Right ventricle myocardium inferior (tissue), 1 donor: Measurements from ENCODE around the gene BAG3. TPM values are rescaled to one million over a fixed set of nuclear protein-coding genes. Genes with fewer than 3 reads are reported as not detected.
"Not testable (repeated sequence)": the region's sequence is repeated elsewhere in the genome, so short reads cannot be mapped to it uniquely, and the experiment has no call there.

Experiments used
- ATAC-seq: fragments of 200-7000 bp; cut with Tn5 transposase; one replicate; pipeline ENCODE4 v1.9.1; 2020; ENCODE audit warnings: mild to moderate bottlenecking, moderate library complexity
- DNase-seq: peaks from one replicate; pipeline ENCODE4 v3.0.0; 2021; ENCODE audit errors: missing footprints
- intact Hi-C: fragments of 100-400 bp; cut with DNase I; formaldehyde crosslinking; loops from one replicate; pipeline ENCODE4 v1.11.0; 2022
- total RNA-seq: library from RNA; stranded (reverse); fragmentation: NEBNext Ultra II Directional; extraction: Animal tissue kit (Norgen Biotek cat#: 25700); gene quantifications from one replicate; pipeline ENCODE4 v1.2.1, GENCODE V29; 2021
- donor health status: DM: no; HTN: yes; CAD: no; lungs with severe emphysema.

Gene BAG3
- total RNA-seq, 1 donor from 2014 or later: 152 TPM

- no peak for ATAC-seq
- no peak for DNase-seq
- intact Hi-C loops: no loop called here
Observed at GRCh38 chr10:119679480-119679829, 28.3 kb downstream of the BAG3 start.

- ATAC-seq (no peak), DNase-seq (no peak)
- intact Hi-C loops: no loop called here
Observed at GRCh38 chr10:119680050-119680449, 28.9 kb downstream of the BAG3 start.

GRCh38 chr10:119680650-119681081 is 29.5 kb downstream of the BAG3 start:
- no peak for DNase-seq
- ATAC-seq: peak; percentile 75
- intact Hi-C loops: no loop called here

GRCh38 chr10:119686465-119687191 is 35.4 kb downstream of the BAG3 start:
- DNase-seq: peak; percentile 89
- peak; percentile 85 for ATAC-seq
- intact Hi-C loops: loop anchor here (1.0 to 5.0 kb wide), 3 partner anchors 38 to 173 kb away; no protein-coding TSS in a partner anchor

DNA sequence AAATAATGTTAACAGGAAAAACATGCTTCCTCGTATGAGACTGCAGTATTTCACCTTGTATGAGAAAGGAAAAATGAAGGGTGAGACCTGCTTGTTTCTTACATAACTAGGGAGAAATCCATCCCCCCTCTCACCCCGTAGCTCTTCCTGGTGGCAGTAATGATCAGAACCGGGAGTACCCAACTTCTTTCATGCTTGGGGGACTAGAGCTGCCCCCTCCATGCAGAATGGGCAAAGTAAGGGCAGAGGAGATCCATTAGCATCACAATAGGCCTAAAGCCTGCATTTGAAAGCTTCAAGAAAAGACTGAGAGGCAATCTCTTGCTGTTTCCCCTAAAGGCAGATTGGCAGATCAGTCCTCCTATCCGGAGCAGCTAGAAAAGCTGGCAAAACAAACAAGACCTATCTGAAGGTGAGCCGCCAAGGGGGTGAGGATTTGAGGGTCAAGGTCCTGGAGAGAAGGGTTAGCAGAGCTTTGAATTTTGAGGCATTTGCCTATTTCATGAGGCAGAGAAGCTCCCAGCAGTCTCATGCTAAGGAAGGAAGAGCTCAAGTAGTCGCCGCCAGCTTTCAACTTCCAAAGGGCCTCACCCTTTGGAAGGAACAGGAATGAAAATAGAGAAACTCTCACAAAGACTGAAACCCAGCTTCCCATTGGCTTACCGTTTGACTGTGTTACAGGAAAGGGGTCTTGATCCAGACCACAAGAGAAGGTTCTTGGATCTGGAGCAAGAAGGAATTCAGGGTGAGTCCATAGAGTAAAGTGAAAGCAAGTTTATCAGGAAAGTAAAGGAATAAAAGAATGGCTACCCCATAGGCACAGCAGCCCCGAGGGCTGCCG is 36.2 kb downstream of the BAG3 start:
- ATAC-seq: no peak
- intact Hi-C loops: loop anchor here (2.0 to 5.0 kb wide), 2 partner anchors 37 to 80 kb away; no protein-coding TSS in a partner anchor
- DNase-seq: no peak

GRCh38 chr10:119688033-119688508 is 36.9 kb downstream of the BAG3 start:
- no peak for DNase-seq
- ATAC-seq: no peak
- intact Hi-C loops: loop anchor here (5.0 kb wide), 1 partner anchor 81 kb away; no protein-coding TSS in a partner anchor

DNA sequence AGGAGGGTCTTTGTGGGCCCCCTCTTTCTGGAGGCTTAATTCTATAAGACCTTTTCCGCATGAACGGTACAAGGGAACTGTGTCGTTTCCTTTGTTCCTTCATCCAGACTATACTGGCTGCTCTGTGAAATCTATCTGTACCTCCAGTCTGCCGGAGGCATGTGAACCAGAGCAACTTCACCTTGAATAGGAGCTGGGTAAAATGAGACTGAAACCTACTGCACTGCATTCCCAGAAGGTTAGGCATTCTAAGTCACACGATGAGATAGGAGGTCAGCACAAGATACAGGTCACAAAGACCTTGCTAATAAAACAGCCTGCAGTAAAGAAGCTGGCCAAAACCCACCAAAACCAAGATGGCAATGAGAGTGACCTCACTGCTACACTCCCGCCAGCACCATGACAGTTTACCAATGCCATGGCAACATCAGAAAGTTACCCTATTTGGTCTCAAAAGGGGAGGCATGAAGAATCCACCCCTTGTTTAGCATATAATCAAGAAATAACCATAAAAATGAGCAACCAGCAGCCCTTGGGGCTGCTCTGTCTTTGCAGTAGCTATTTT is 37.9 kb downstream of the BAG3 start:
- DNase-seq (no peak), ATAC-seq (no peak)
- intact Hi-C loops: loop anchor here (5.0 kb wide), 1 partner anchor 82 kb away; no protein-coding TSS in a partner anchor

- ATAC-seq (no peak), DNase-seq (no peak)
- intact Hi-C loops: no loop called here
Observed at GRCh38 chr10:119691726-119692125, 40.5 kb downstream of the BAG3 start.

GRCh38 chr10:119693262-119693957 is 42.2 kb downstream of the BAG3 start:
- intact Hi-C loops: no loop called here
- DNase-seq (no peak), ATAC-seq (no peak)

DNA sequence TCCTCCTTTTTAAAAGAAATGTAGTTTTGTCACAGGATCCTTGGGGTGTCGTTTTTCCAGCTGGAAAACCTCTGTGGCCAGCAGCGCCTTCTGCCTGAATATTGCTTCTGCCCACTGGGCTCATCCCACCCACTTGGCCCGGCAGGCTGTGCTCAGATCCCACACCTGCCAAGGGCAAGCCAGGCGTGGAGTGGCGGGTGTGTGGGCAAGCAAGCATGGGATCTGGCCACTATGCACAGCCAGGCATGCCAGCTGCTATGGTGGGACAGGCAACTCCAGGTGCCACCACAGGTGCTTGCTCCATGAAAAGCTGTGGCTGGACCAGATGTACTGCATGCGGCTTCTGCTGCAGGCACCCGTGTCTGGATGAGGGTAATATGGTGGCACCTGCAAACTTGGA is 43.4 kb downstream of the BAG3 start:
- ATAC-seq (no peak), DNase-seq (no peak)
- intact Hi-C loops: no loop called here

- ATAC-seq (no peak), DNase-seq (no peak)
- intact Hi-C loops: no loop called here
Observed at GRCh38 chr10:119700321-119700954, 49.3 kb downstream of the BAG3 start.

DNA sequence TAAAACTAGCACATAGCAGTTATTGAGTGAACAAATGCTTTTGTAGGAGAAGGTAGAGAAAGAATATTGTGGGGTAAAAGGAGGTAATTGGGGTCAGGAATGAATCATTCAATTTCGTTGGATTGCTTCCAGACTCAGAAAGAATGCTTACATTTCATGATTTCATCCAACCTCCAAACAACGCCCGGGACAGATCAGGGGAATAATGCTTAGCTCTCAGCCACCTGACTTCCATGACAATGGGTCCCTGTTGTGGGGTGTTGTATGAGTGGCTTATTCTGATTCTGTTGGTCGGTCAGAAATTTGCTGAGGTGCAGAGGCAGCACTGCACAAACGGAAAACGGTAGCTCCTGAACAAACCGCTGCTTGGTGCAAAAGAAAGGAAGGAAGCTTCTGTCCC is 50.7 kb downstream of the BAG3 start:
- ATAC-seq (no peak), DNase-seq (no peak)
- intact Hi-C loops: no loop called here

- DNase-seq (no peak), ATAC-seq (no peak)
- intact Hi-C loops: no loop called here
Observed at GRCh38 chr10:119702583-119702982, 51.4 kb downstream of the BAG3 start.

GRCh38 chr10:119703903-119704508 is 52.8 kb downstream of the BAG3 start:
- DNase-seq (no peak), ATAC-seq (no peak)
- intact Hi-C loops: no loop called here

GRCh38 chr10:119705434-119705831 is 54.3 kb downstream of the BAG3 start:
- ATAC-seq (no peak), DNase-seq (no peak)
- intact Hi-C loops: no loop called here

DNA sequence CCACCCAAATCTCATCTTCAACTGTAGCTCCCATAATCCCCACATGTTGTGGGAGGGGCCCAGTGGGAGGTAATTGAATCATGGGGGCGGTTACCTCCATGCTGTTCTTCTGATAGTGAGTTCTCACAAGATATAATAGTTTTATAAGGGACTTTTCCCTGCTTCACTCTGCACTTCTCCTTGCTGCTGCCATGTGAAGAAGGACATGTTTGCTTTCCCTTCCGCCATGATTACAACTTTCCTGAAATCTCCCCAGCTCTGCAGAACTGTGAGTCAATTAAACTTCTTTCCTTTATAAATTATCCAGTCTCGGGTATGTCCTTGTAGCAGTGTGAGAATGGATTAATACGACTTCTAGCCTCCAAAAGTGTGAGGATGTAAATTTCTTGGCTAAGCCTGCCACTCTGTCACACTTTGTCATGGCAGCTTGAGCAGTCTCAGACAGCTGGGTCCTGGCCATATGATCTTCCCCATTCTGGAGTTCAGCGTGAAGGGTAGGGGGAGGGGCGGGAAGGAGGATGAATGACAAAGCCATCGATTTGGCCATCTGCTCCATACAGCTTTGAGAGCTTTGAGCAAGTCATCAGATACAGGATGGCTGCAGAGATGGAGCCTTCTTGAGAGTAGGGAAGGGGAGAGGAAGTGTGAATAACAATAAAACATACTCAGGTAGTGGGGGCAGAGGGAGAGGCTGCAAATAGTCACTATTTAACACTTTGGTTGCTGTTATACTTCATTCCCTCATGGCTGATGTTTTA is 55.5 kb downstream of the BAG3 start:
- intact Hi-C loops: no loop called here
- DNase-seq: no peak
- no peak for ATAC-seq

- DNase-seq, ATAC-seq, intact Hi-C loops: not testable (repeated sequence)
Observed at GRCh38 chr10:119707331-119707730, 56.2 kb downstream of the BAG3 start.
